ENCODE results near the gene FAM76B. TPM values are rescaled to one million over a fixed set of nuclear protein-coding genes. Genes with fewer than 3 reads are reported as not detected.

FAM76B gene
- total RNA-seq, 2 donors from 2014 or later = 36.5 to 40.2 TPM

DNA sequence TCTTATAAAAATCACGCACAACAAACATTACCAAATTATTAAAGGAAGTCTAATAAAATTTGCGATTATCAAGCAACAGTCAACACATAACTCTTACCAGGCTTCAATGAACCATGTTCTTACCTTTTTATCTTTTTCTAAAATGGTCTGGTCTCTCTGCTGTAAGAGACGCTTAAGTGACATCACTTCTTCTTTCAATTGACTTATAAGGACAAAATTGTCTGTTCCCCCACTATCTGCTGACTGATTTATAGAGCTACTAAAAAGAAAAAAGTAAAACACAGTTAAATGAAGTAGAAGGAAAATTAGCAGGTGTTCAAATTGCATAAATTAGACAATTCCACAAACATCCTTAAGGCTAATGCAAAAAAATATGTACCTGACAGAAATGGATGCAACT, 10.9 kb downstream of the FAM76B start:
- TF ChIP-seq, protein P1, sequence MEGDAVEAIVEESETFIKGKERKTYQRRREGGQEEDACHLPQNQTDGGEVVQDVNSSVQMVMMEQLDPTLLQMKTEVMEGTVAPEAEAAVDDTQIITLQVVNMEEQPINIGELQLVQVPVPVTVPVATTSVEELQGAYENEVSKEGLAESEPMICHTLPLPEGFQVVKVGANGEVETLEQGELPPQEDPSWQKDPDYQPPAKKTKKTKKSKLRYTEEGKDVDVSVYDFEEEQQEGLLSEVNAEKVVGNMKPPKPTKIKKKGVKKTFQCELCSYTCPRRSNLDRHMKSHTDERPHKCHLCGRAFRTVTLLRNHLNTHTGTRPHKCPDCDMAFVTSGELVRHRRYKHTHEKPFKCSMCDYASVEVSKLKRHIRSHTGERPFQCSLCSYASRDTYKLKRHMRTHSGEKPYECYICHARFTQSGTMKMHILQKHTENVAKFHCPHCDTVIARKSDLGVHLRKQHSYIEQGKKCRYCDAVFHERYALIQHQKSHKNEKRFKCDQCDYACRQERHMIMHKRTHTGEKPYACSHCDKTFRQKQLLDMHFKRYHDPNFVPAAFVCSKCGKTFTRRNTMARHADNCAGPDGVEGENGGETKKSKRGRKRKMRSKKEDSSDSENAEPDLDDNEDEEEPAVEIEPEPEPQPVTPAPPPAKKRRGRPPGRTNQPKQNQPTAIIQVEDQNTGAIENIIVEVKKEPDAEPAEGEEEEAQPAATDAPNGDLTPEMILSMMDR (conservative IDR thresholded peaks at IDR 0.05) = no peak
- Mint-ChIP-seq H3K27me3 (ENCODE audit: insufficient read depth) (no peaks in the 10 kb centered on the region), H3K4me1 (no peaks in the 10 kb centered on the region), H3K36me3 (ENCODE audit: low read depth) (peaks cover 59% of the 10 kb centered on the region), H3K27ac (no peak overlapping the region), H3K4me3 (no peak overlapping the region), H3K9me3 (no peaks in the 10 kb centered on the region)
- Histone ChIP-seq H3K27me3 (ENCODE audit: control insufficient read depth, insufficient read depth, low read length, poor library complexity, severe bottlenecking) (no peaks in the 10 kb centered on the region), H3K27ac (ENCODE audit: low read depth, low read length) (no peak overlapping the region), H3K36me3 (ENCODE audit: control insufficient read depth, insufficient read depth, low read length) (peaks cover 99% of the 10 kb centered on the region), H3K4me3 (ENCODE audit: low read length) (no peak overlapping the region), H3K4me1 (ENCODE audit: control insufficient read depth, insufficient read depth, low read length) (no peaks in the 10 kb centered on the region), H3K9me3 (ENCODE audit: control insufficient read depth, low read length) (no peaks in the 10 kb centered on the region), H3K9ac (ENCODE audit: extremely low read depth, low read length, poor library complexity, severe bottlenecking) (no peak overlapping the region)
- no peak for DNase-seq
- 96 to 100% methylated on average over 2 to 3 of the region's 3 CpGs for WGBS, 2 experiments (ENCODE audit: insufficient coverage in 1 of 2, insufficient read length in 1 of 2)

- TF ChIP-seq, protein P1 (conservative IDR thresholded peaks at IDR 0.05) = no peak
- no peak overlapping the region for H3K4me3 Mint-ChIP-seq
- no peaks in the 10 kb centered on the region for H3K4me1 ChIP-seq (ENCODE audit: control insufficient read depth, insufficient read depth, low read length)
- H3K4me3 ChIP-seq (ENCODE audit: low read length) = no peak overlapping the region
- H3K9ac ChIP-seq (ENCODE audit: extremely low read depth, low read length, poor library complexity, severe bottlenecking) = no peak overlapping the region
- no peaks in the 10 kb centered on the region for H3K9me3 Mint-ChIP-seq
- no peaks in the 10 kb centered on the region for H3K4me1 Mint-ChIP-seq
- H3K27ac Mint-ChIP-seq = no peak overlapping the region
- no peaks in the 10 kb centered on the region for H3K27me3 Mint-ChIP-seq (ENCODE audit: insufficient read depth)
- H3K9me3 ChIP-seq (ENCODE audit: control insufficient read depth, low read length) = no peaks in the 10 kb centered on the region
- H3K36me3 Mint-ChIP-seq (ENCODE audit: low read depth) = peaks cover 54% of the 10 kb centered on the region
- no peaks in the 10 kb centered on the region for H3K27me3 ChIP-seq (ENCODE audit: control insufficient read depth, insufficient read depth, low read length, poor library complexity, severe bottlenecking)
- no peak overlapping the region for H3K27ac ChIP-seq (ENCODE audit: low read depth, low read length)
- DNase-seq = no peak
- peaks cover 96% of the 10 kb centered on the region for H3K36me3 ChIP-seq (ENCODE audit: control insufficient read depth, insufficient read depth, low read length)
Observed at GRCh38 chr11:95776859-95777258, 12.7 kb downstream of the FAM76B start.

DNA sequence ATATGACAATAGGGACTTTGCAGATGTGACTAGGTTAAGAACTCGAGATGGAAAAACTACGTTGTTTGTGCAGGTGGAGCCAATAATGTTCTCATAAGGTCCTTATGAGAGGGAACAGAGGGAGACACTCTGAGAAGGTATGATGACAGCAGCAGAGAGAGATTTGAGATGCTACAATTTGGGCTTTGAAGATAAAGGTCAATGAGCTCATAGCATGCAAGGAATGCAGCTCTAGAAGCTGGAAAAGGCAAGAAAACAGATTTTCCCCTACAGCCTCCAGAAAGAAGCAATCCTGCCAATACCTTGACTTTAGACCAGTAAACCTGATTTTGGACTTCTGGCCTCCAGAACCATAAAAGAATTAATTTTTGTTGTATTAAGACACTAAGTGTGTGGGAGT, 21.1 kb downstream of the FAM76B start:
- no peak for DNase-seq
- WGBS, 2 experiments (ENCODE audit: insufficient coverage in 1 of 2, insufficient read length in 1 of 2) = 99 to 100% methylated on average over 2 of the region's 2 CpGs
- H3K27ac ChIP-seq (ENCODE audit: low read depth, low read length) = no peak overlapping the region

More for the DNA sequence above, 21.1 kb downstream of the FAM76B start:
- Mint-ChIP-seq H3K36me3 (ENCODE audit: low read depth) (peaks cover 18% of the 10 kb centered on the region), H3K27me3 (ENCODE audit: insufficient read depth) (no peaks in the 10 kb centered on the region), H3K27ac (no peak overlapping the region), H3K9me3 (no peaks in the 10 kb centered on the region), H3K4me1 (no peaks in the 10 kb centered on the region), H3K4me3 (no peak overlapping the region)
- Histone ChIP-seq H3K9ac (ENCODE audit: extremely low read depth, low read length, poor library complexity, severe bottlenecking) (no peak overlapping the region), H3K9me3 (ENCODE audit: control insufficient read depth, low read length) (no peaks in the 10 kb centered on the region), H3K27me3 (ENCODE audit: control insufficient read depth, insufficient read depth, low read length, poor library complexity, severe bottlenecking) (no peaks in the 10 kb centered on the region), H3K36me3 (ENCODE audit: control insufficient read depth, insufficient read depth, low read length) (peaks cover 43% of the 10 kb centered on the region), H3K4me1 (ENCODE audit: control insufficient read depth, insufficient read depth, low read length) (no peaks in the 10 kb centered on the region), H3K4me3 (ENCODE audit: low read length) (no peak overlapping the region)
- TF ChIP-seq, protein P1 (conservative IDR thresholded peaks at IDR 0.05) = no peak
